ENCODE measurements around the gene RYR2.

The RYR2 gene

GRCh38 chr1:237041795-237042525 lies at the start of gene RYR2:
TSS of gene RYR2 (plus strand) at chr1:237042184. CDS start at chr1:237042522, 338 bp downstream.
- no peak for DNase-seq

DNA sequence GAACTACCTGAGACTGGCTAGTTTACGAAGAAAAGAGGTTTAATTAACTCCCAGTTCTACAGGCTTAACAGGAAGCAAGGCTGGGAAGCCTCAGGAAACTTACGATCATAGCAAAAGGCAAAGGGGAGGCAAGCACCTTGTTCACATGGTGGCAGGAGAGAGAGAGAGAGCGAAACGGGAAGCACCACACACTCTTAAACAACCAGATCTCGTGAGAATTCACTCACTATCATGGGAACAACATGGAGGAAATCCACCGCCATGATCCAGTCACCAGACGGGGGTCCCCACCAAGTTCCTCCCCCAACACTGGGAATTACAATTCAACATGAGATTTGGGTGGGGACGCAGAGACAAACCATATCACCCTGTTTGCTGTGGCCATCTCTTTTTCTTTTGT lies 49.5 kb upstream of the RYR2 start:
- DNase-seq, result no peak

GRCh38 chr1:236994450-236994849 lies 47.5 kb upstream of the RYR2 start:
- DNase-seq, result no peak

DNA sequence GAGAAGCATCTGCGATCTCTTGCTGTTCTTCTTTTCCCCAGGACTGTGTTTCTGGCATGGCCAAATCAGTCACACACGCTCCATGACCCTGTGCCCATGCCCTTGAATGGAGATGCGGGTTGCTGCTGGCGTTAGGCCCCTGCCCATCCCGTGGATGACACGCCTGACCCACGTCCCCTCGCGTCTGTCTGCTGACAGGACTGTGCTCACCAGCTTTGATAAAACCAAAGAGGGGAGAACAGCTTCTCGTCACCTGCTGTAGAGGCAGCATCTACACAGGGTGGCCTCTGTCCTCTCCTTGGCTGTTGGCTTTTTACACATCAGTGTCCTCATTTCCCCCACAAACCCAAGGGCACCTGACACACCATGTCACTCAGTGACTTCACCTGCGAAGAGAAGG lies 44.6 kb upstream of the RYR2 start:
- DNase-seq, result no peak

DNA sequence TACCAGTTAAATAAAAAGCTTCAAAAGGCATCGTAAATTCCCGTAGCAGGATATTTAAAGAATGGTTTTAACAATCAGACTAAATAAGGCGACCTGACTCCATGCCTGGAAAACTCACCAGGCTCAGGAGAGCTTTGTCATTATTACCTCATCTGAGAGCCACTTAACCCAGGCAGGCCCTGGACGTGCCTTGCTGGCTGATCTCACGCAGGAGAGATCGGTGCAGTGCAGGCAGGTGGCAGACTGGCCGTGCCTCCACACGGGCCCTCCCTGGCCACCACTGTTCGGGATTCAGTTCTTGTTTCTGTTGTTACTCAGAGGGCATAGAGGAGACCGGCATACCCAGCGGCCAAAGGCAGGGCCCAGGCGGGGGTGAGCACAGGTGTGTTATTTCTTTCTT lies 44.1 kb upstream of the RYR2 start:
- no peak for DNase-seq

- DNase-seq, result no peak
Observed at GRCh38 chr1:236998546-236998945, 43.4 kb upstream of the RYR2 start.

GRCh38 chr1:237000191-237000590 lies 41.8 kb upstream of the RYR2 start:
- DNase-seq, result no peak

- no peak for DNase-seq
Observed at GRCh38 chr1:237003516-237003915, 38.5 kb upstream of the RYR2 start.

DNA sequence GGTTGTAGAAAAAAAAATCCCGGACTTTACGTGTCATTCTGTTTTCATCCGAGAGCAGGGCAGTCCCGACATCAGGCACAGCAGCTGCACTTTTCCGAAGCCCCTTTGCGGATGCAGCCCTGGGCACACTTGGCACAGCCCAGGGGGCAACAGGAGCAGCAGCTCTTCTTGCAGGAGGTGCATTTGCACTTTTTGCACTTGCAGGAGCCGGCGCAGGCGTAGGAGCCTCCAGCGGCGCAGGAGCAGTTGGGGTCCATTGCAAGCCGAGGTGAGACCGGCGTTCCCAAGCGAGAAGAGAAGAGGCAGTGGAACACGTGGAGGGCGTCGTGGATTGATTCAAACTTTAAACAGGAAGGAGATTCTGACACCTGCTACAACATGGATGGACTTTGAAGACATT lies 37.9 kb upstream of the RYR2 start, which contains the start of gene MT1HL1:
TSS of gene MT1HL1 (minus strand) at position 326 of the 400 bp plus-strand sequence. CDS start at position 257, 69 bp downstream.
- DNase-seq, result no peak

GRCh38 chr1:237005674-237006073 lies 36.3 kb upstream of the RYR2 start:
- no peak for DNase-seq

- DNase-seq, result no peak
Observed at GRCh38 chr1:237007147-237007881, 34.7 kb upstream of the RYR2 start.

GRCh38 chr1:237009611-237010010 lies 32.4 kb upstream of the RYR2 start:
- no peak for DNase-seq

DNA sequence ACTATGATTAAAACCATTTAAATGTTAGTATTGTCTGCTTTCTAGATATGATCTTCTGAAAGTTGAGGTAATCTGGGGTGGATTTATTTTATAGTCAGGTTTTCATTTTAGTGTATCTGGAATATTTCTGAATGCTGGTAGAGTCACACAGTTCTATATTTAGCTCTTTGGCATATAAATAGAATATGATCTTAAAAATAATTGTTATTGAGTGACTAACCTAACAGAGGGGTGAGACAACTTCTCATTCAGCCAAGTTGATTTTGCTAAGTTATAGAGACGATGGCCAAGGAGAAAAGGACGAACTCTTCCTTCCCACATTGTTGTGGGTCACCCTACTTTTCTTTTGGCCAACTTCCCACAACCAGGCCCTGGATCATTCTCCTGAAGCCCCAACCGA lies 30.6 kb upstream of the RYR2 start:
- no peak for DNase-seq

DNA sequence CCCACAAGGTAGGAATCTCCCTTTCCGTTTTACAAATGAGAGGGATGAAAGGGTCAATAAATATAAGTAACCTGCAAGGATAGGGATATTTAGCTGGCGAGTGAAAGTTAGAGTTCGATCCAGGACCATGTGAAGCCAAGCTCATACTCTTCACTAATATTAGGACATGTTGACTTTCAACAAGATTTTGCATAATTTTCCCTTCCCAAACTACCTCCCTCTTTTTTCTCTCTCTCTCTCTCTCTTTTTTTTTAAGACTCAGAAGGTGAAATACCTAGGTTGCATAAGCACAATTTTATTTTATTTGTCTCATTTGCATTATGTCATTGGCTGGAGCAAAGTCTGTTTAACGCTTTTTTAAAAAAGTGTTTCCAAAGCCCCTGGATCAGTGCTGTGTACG lies 29.6 kb upstream of the RYR2 start:
- DNase-seq, result no peak

DNA sequence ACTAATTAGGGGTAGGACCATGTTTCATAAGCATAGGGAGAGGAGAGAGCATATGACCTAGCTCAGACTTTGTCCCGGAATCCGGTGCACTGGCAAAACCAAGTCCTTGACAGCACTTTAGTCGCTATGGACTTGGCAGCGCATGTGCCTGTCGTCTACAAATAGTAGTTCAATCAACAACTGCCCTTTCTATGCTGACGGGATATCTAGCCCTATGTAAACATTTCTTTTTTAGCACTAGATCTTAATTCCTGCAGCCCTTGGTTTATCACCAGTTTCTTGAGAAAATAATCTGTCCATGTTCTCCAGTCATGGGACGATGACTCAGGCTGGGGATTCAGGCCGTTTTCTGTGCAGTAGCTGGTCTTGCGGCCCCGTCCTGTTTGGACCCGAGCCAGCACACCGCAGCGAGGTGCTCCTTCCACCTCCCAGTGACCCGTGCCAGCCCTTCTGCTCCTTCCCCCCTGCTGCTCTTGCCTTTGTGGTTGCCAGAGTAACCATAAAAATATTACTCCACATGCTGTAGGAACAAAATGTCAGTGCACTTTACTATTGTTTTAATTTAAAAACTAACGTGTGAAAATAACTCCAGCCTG lies 29.1 kb upstream of the RYR2 start:
- DNase-seq, result no peak

DNA sequence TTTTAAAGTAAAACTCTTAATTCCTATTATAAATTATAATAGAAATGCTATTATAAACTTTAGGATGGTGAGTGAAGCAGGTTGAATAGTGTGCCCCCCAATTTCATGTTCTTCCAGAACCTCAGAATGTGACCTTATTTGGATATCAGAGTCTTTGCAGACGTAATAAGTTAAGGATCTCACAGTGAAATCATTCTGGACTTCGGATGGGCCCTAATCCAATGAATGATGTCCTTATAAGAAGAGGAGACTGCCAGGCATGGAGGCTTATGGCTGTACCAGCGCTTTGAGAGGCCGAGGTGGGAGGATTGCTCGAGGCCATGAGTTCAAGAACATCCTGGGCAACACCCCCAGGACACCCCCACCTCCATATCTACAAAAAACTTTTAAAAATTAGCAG lies 28.4 kb upstream of the RYR2 start:
- no peak for DNase-seq

- no peak for DNase-seq
Observed at GRCh38 chr1:237016626-237017025, 25.4 kb upstream of the RYR2 start.

DNA sequence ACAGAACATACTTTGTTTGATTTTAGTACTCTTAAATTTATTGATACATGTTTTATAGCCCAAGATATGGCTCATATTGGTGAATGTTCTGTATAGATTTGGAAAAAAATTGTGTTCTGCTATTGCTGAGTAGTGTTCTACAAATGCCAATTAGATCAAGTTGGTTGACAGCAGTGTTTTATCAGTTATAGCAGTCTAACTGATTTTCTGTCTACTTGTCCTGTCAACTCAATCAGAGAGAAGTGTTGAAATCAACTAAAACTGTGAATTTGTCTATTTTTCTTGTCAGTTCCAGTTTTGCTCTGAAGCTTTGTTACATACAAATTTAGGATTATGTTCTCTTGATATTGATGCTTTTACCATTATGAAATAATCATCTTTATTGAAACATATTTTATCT lies 23.1 kb upstream of the RYR2 start:
- no peak for DNase-seq

DNA sequence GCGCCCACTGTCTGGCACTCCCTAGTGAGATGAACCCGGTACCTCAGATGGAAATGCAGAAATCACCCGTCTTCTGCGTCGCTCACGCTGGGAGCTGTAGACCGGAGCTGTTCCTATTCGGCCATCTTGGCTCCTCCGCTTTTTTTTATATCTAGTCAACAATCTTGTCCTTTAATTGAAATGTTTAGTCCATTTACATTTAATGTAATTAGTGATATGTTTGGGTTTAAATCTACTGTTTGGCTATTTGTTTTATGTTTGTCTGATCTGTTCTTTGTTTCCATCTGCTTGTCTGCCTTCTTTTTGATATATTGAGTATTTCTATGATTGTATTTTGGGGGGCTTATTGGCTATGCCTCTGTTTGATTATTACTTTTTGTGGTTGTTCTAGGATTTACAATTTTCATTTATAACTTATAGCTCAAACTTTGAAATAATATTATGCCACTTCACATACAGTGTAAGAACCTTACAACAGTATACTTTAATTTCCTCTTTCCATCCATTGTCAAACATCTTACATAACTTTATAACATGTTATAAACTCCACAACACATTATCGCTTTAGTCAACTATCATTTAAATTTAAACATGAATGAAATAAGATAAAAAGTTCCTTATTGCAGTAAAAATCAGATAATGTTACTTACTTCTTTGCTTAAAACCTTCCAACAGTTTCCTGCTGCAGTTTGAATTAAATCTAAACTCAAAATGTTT lies 16.5 kb upstream of the RYR2 start:
- no peak for DNase-seq

DNA sequence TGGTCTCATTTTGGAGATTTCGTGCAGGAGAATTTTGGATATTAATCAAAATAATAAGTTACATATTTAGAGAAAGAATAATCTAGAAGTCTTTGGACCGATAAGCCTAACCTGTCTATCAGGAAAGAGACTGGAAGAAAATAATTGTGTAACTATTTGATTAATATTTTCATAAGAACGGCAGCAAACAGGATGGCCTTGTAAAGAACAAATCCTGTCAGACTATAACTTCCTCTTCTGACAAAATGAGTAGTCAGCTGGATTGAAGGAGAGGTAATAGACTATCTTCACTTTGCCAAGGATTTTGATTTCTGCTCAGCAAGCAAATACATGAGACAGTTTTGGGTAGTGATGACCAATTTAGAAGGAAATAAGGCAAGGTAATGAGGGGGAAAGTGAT lies 12.7 kb upstream of the RYR2 start:
- DNase-seq, result no peak

DNA sequence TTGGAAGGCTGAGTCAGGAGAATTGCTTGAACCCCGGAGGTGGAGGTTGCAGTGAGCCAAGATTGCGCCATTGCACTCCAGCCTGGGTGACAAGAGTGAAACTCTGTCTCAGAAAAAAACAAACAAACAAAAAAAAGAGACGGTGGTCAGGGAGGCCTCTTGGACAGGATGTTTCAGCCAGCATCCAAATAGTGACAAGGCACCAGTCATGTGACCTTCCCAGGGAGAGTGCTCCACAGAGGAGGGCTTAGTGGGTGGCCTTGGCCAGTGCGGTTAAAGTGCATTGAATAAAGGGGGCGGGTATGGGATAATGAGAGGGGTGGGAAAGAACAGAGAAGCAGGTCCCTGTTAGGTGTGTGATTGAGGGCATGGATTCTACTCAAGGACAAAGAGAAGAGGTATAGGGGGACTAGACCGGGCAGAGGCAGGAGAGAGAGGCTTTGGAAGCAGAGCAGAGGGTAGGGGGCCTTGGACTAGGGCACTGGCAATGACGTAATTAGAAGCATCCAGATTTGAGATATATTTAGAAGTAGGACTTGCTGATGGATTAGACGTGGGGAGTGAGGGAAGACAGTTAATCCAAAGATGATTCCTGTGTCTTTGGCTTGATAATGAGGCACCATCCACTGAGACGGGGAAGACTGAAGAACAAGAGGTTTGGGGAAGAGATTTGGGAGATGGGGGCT lies 12.0 kb upstream of the RYR2 start:
- no peak for DNase-seq

DNA sequence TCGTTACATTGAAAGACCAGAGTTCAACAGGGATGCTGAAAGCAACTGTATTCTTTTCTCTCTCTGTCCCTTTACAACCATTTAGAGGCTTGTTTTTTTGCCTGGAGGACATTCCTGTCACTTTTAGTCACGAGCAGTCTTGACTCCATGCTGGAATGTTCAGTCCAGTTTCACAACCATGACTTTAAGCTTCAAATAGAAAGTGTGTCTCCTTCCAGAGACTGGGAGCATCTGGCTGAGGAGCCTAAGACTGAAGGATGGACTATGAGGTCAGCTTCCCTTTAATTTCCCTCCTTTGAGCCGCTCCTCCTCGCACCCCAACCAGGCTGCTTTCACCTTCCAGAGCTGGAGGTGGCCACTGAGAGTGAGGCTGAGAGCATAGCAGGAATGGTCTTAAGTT lies 10.5 kb upstream of the RYR2 start:
- DNase-seq, result no peak

- no peak for DNase-seq
Observed at GRCh38 chr1:237032029-237032428, 10.0 kb upstream of the RYR2 start.
